ENCODE measurements around the gene SMTN. TPM values are rescaled to one million over a fixed set of nuclear protein-coding genes. Genes with fewer than 3 reads are reported as not detected.

The SMTN gene
- total and polyA plus RNA-seq, 9 of the 15 experiments (the other 6 are each of a cell fraction or from before 2014, with no cell fraction given), result 2.5 to 41.1 (median 16.1) TPM

- TF ChIP-seq ZNF764 (CRISPR knock-in tag; IDR thresholded peaks at IDR 0.05; ENCODE audit: low read depth) (no peak), VEZF1 (CRISPR knock-in tag; IDR thresholded peaks at IDR 0.05) (peak; percentile 89), HOXB6 (CRISPR knock-in tag; IDR thresholded peaks at IDR 0.05; ENCODE audit: borderline replicate concordance) (no peak), BHLHE40 (IDR thresholded peaks at IDR 0.05; ENCODE audit: low read length) (0 out of 2 replicates have a peak, but pooled peaks have one; percentile 3), MAFG (tag; conservative IDR thresholded peaks at IDR 0.05) (no peak), KDM2B (CRISPR knock-in tag; IDR thresholded peaks at IDR 0.05) (no peak), SP1 (CRISPR knock-in tag; IDR thresholded peaks at IDR 0.05) (peak; percentile 59), RB1 (IDR thresholded peaks at IDR 0.05; ENCODE audit: low read depth) (0 out of 2 replicates have a peak, but pooled peaks have one; percentile 7), CBX3 (IDR thresholded peaks at IDR 0.05; ENCODE audit: borderline replicate concordance in 1 of 2, low read length in 2 of 2) (0 out of 3 replicates have a peak, but pooled peaks of 1 of the 2 experiments have one; percentile 27), HOMEZ (CRISPR knock-in tag; IDR thresholded peaks at IDR 0.05) (no peak), TEAD4 (IDR thresholded peaks at IDR 0.05; ENCODE audit: low read length) (no peak), TEAD4 (CRISPR knock-in tag; IDR thresholded peaks at IDR 0.05; ENCODE audit: borderline replicate concordance) (no peak), CCNT2 (IDR thresholded peaks at IDR 0.05; ENCODE audit: borderline replicate concordance, extremely low read depth, insufficient read length, low read depth, low read length) (no peak), BRCA1 (IDR thresholded peaks at IDR 0.05) (no peak), BRCA1 (CRISPR knock-in tag; IDR thresholded peaks at IDR 0.05) (no peak), KLF10 (CRISPR knock-in tag; IDR thresholded peaks at IDR 0.05) (no peak), SMAD1 (IDR thresholded peaks at IDR 0.05; ENCODE audit: low read depth, low read length, partially characterized antibody) (no peak), ZNF324 (CRISPR knock-in tag; IDR thresholded peaks at IDR 0.05) (no peak), ZNF79 (CRISPR knock-in tag; IDR thresholded peaks at IDR 0.05; ENCODE audit: low read depth) (no peak), MTA1 (IDR thresholded peaks at IDR 0.05; ENCODE audit: borderline replicate concordance) (peak; percentile 86), FOXO4 (CRISPR knock-in tag; IDR thresholded peaks at IDR 0.05) (no peak), ZNF717 (CRISPR knock-in tag; IDR thresholded peaks at IDR 0.05) (no peak), ZNF408 (CRISPR knock-in tag; IDR thresholded peaks at IDR 0.05; ENCODE audit: low read depth) (no peak), BMI1 (IDR thresholded peaks at IDR 0.05; ENCODE audit: low read length) (no peak), RAD21 (CRISPR knock-in tag; conservative IDR thresholded peaks at IDR 0.05 in 1 of 2, IDR thresholded peaks at IDR 0.05 in 1 of 2) (peak; percentile 88 to 89), KDM1A (IDR thresholded peaks at IDR 0.05) (no peak), ZNF347 (CRISPR knock-in tag; IDR thresholded peaks at IDR 0.05; ENCODE audit: low read depth) (no peak)
These were observed 26.2 kb downstream of the SMTN start, which contains the start of gene SELENOM (continued) for GRCh38 chr22:31107178-31107893.

All from K562 (cell line).